HL-60 (cell line): ENCODE measurements around the gene EDRF1.

Source experiments
- CTCF ChIP-seq: IDR thresholded peaks from one replicate; pipeline ENCODE4 v1.5.1; 2011; ENCODE audit warnings: low read length, control low read depth, inconsistent platforms; ENCODE audit not compliant: insufficient read depth
- GABPA ChIP-seq: IDR thresholded peaks from 2 replicates; pipeline ENCODE4 v1.6.1; 2012; ENCODE audit warnings: low read depth
- POLR2AphosphoS5 ChIP-seq: IDR thresholded peaks from 2 replicates; pipeline ENCODE4 v1.6.1; 2012; ENCODE audit warnings: low read depth

DNA sequence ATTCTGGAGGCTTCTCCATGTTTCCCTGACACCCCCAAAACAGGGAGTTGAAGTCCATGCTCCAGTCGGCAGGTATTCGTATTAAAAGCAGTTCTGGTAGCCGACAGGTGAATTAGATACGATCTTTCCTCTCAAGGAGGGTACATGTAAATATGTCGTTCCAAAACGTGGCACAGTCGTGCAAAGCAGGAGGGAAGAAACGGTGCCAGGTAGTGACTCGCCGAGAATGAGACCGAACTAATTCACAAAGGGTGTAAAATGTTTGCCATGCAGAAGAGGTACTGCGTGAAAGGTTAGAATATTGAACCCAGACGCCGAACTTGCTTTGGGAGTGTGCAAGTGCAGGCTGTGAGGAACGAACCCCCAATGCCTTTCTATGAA is 483 bp downstream of the EDRF1 start:
- TF ChIP-seq CTCF (no peak), POLR2AphosphoS5 (no peak), GABPA (no peak)
